Measurements from ENCODE around the gene HMG20A. TPM values are rescaled to one million over a fixed set of nuclear protein-coding genes. Genes with fewer than 3 reads are reported as not detected.

Gene HMG20A
- 10 to 100 TPM; 39.3 to 51.9 (median 43.8) TPM for total RNA-seq
- 20.4 TPM for polyA plus RNA-seq
- long read RNA-seq, donor 1, full-length matches to known transcripts, result 28 of 48 reads
- long read RNA-seq, donor 1, partial matches to known transcripts, result 14 of 48 reads
- long read RNA-seq, donor 1, other reads (novel, unspliced or antisense), result 6 of 48 reads
- long read RNA-seq, donor 2, full-length matches to known transcripts, result 17 of 24 reads
- long read RNA-seq, donor 2, partial matches to known transcripts, result 4 of 24 reads
- long read RNA-seq, donor 2, other reads (novel, unspliced or antisense), result 3 of 24 reads
- long read RNA-seq, donor 3, full-length matches to known transcripts, result 99 of 144 reads
- long read RNA-seq, donor 3, partial matches to known transcripts, result 31 of 144 reads
- long read RNA-seq, donor 3, other reads (novel, unspliced or antisense), result 14 of 144 reads
- long read RNA-seq, donor 4, full-length matches to known transcripts, result 23 of 32 reads
- long read RNA-seq, donor 4, partial matches to known transcripts, result 4 of 32 reads
- long read RNA-seq, donor 4, other reads (novel, unspliced or antisense), result 5 of 32 reads

- Histone ChIP-seq H3K27ac (ENCODE audit: low read length) (peak within 1 kb of the TSS; percentile 100), H3K27me3 (ENCODE audit: control insufficient read depth, insufficient read depth) (no peaks in the 10 kb centered on the region), H3K4me1 (ENCODE audit: control insufficient read depth, insufficient read depth, low read length) (peaks cover 2% of the 10 kb centered on the region), H3K4me3 (ENCODE audit: low read length) (peak within 1 kb of the TSS; percentile 87), H3K9me3 (ENCODE audit: control insufficient read depth, low read length) (no peaks in the 10 kb centered on the region)
- under 1% methylated on average over 25 of the region's 25 CpGs for WGBS
- ATAC-seq (peak; percentile 59 to 65), DNase-seq (peak; percentile 63 to 85 (median 82))
- intact Hi-C loops (cut with DNase I), result loop anchor here in 3 of 4 donors (5.0 to 10.0 kb wide), 3 partner anchors 64 to 77 kb away; no protein-coding TSS in a partner anchor
Observed at GRCh38 chr15:77420610-77421369, at the start of gene HMG20A. TSS of gene HMG20A (plus strand) at chr15:77420888. CDS start at chr15:77458408, 37,520 bp downstream.

- H3K4me1 ChIP-seq (ENCODE audit: control insufficient read depth, insufficient read depth, low read length), result no peaks in the 10 kb centered on the region
- 79% methylated on average over 5 of the region's 5 CpGs for WGBS
- no peak overlapping the region for H3K4me3 ChIP-seq (ENCODE audit: low read length)
- DNase-seq (no peak), ATAC-seq (no peak)
- no peaks in the 10 kb centered on the region for H3K9me3 ChIP-seq (ENCODE audit: control insufficient read depth, low read length)
- no peaks in the 10 kb centered on the region for H3K27me3 ChIP-seq (ENCODE audit: control insufficient read depth, insufficient read depth)
- H3K27ac ChIP-seq (ENCODE audit: low read length), result no peak overlapping the region
- intact Hi-C loops (cut with DNase I), result no loop called here
Observed at GRCh38 chr15:77371850-77372563, 48.7 kb upstream of the HMG20A start.

- no peaks in the 10 kb centered on the region for H3K9me3 ChIP-seq (ENCODE audit: control insufficient read depth, low read length)
- H3K27me3 ChIP-seq (ENCODE audit: control insufficient read depth, insufficient read depth), result no peaks in the 10 kb centered on the region
- ATAC-seq, result no peak
- H3K4me1 ChIP-seq (ENCODE audit: control insufficient read depth, insufficient read depth, low read length), result no peaks in the 10 kb centered on the region
- no peak overlapping the region for H3K27ac ChIP-seq (ENCODE audit: low read length)
- H3K4me3 ChIP-seq (ENCODE audit: low read length), result no peak overlapping the region
- no peak for DNase-seq
- 78% methylated on average over 4 of the region's 4 CpGs for WGBS
- intact Hi-C loops (cut with DNase I), result no loop called here
Observed at GRCh38 chr15:77373441-77373840, 47.2 kb upstream of the HMG20A start.

- 95% methylated on average over 1 of the region's 1 CpG for WGBS
- ATAC-seq, result no peak
- intact Hi-C loops (cut with DNase I), result no loop called here
Observed at GRCh38 chr15:77375133-77375532, 45.6 kb upstream of the HMG20A start.

GRCh38 chr15:77376770-77377169 lies 43.9 kb upstream of the HMG20A start:
- DNase-seq, result no peak
- intact Hi-C loops (cut with DNase I), result no loop called here
- H3K4me1 ChIP-seq (ENCODE audit: control insufficient read depth, insufficient read depth, low read length), result peaks cover 2% of the 10 kb centered on the region
- H3K9me3 ChIP-seq (ENCODE audit: control insufficient read depth, low read length), result no peaks in the 10 kb centered on the region
- WGBS, result 99% methylated on average over 1 of the region's 1 CpG
- ATAC-seq, result no peak
- no peak overlapping the region for H3K27ac ChIP-seq (ENCODE audit: low read length)
- H3K4me3 ChIP-seq (ENCODE audit: low read length), result no peak overlapping the region
- no peaks in the 10 kb centered on the region for H3K27me3 ChIP-seq (ENCODE audit: control insufficient read depth, insufficient read depth)

More at GRCh38 chr15:77375133-77375532, 45.6 kb upstream of the HMG20A start:
- Histone ChIP-seq H3K4me3 (ENCODE audit: low read length) (no peak overlapping the region), H3K27me3 (ENCODE audit: control insufficient read depth, insufficient read depth) (no peaks in the 10 kb centered on the region), H3K27ac (ENCODE audit: low read length) (no peak overlapping the region), H3K9me3 (ENCODE audit: control insufficient read depth, low read length) (no peaks in the 10 kb centered on the region), H3K4me1 (ENCODE audit: control insufficient read depth, insufficient read depth, low read length) (no peaks in the 10 kb centered on the region)
- no peak for DNase-seq

GRCh38 chr15:77380033-77380432 lies 40.7 kb upstream of the HMG20A start:
- DNase-seq (no peak), ATAC-seq (no peak)
- 97% methylated on average over 4 of the region's 4 CpGs for WGBS
- Histone ChIP-seq H3K4me3 (ENCODE audit: low read length) (no peak overlapping the region), H3K27me3 (ENCODE audit: control insufficient read depth, insufficient read depth) (no peaks in the 10 kb centered on the region), H3K4me1 (ENCODE audit: control insufficient read depth, insufficient read depth, low read length) (peaks cover 4% of the 10 kb centered on the region), H3K27ac (ENCODE audit: low read length) (no peak overlapping the region), H3K9me3 (ENCODE audit: control insufficient read depth, low read length) (no peaks in the 10 kb centered on the region)
- intact Hi-C loops (cut with DNase I), result no loop called here

GRCh38 chr15:77384086-77384485 lies 36.6 kb upstream of the HMG20A start:
- Histone ChIP-seq H3K4me1 (ENCODE audit: control insufficient read depth, insufficient read depth, low read length) (peaks cover 12% of the 10 kb centered on the region), H3K27me3 (ENCODE audit: control insufficient read depth, insufficient read depth) (no peaks in the 10 kb centered on the region), H3K9me3 (ENCODE audit: control insufficient read depth, low read length) (no peaks in the 10 kb centered on the region), H3K27ac (ENCODE audit: low read length) (no peak overlapping the region), H3K4me3 (ENCODE audit: low read length) (no peak overlapping the region)
- DNase-seq (no peak), ATAC-seq (no peak)
- intact Hi-C loops (cut with DNase I), result no loop called here

- no peak for ATAC-seq
- Histone ChIP-seq H3K4me1 (ENCODE audit: control insufficient read depth, insufficient read depth, low read length) (peaks cover 12% of the 10 kb centered on the region), H3K4me3 (ENCODE audit: low read length) (no peak overlapping the region), H3K27me3 (ENCODE audit: control insufficient read depth, insufficient read depth) (no peaks in the 10 kb centered on the region), H3K27ac (ENCODE audit: low read length) (no peak overlapping the region), H3K9me3 (ENCODE audit: control insufficient read depth, low read length) (no peaks in the 10 kb centered on the region)
- no peak for DNase-seq
- intact Hi-C loops (cut with DNase I), result no loop called here
Observed at GRCh38 chr15:77384589-77385359, 35.9 kb upstream of the HMG20A start.

GRCh38 chr15:77386626-77387025 lies 34.1 kb upstream of the HMG20A start:
- no peak overlapping the region for H3K4me3 ChIP-seq (ENCODE audit: low read length)
- no peak for ATAC-seq
- peaks cover 10% of the 10 kb centered on the region for H3K4me1 ChIP-seq (ENCODE audit: control insufficient read depth, insufficient read depth, low read length)
- H3K9me3 ChIP-seq (ENCODE audit: control insufficient read depth, low read length), result no peaks in the 10 kb centered on the region
- no peaks in the 10 kb centered on the region for H3K27me3 ChIP-seq (ENCODE audit: control insufficient read depth, insufficient read depth)
- intact Hi-C loops (cut with DNase I), result no loop called here
- DNase-seq, result no peak
- H3K27ac ChIP-seq (ENCODE audit: low read length), result no peak overlapping the region
- WGBS, result 79% methylated on average over 2 of the region's 2 CpGs

GRCh38 chr15:77387365-77388105 lies 33.2 kb upstream of the HMG20A start:
- intact Hi-C loops (cut with DNase I), result no loop called here
- Histone ChIP-seq H3K27ac (ENCODE audit: low read length) (no peak overlapping the region), H3K4me1 (ENCODE audit: control insufficient read depth, insufficient read depth, low read length) (peaks cover 8% of the 10 kb centered on the region), H3K9me3 (ENCODE audit: control insufficient read depth, low read length) (no peaks in the 10 kb centered on the region), H3K27me3 (ENCODE audit: control insufficient read depth, insufficient read depth) (no peaks in the 10 kb centered on the region), H3K4me3 (ENCODE audit: low read length) (no peak overlapping the region)
- ATAC-seq (no peak), DNase-seq (no peak)
- 82% methylated on average over 2 of the region's 2 CpGs for WGBS

All from right cardiac atrium (tissue), 5 donors.